HPDE6-E6E7 (cell line): ENCODE data around the gene URI1.
"Not testable (repeated sequence)": the region's sequence is repeated elsewhere in the genome, so short reads cannot be mapped to it uniquely, and the experiment has no call there.

Source experiments
- DNase-seq: peaks from one replicate; pipeline ENCODE4 v3.0.0; 2011; ENCODE audit warnings: missing footprints; ENCODE audit errors: extremely low spot score

URI1 gene

DNA sequence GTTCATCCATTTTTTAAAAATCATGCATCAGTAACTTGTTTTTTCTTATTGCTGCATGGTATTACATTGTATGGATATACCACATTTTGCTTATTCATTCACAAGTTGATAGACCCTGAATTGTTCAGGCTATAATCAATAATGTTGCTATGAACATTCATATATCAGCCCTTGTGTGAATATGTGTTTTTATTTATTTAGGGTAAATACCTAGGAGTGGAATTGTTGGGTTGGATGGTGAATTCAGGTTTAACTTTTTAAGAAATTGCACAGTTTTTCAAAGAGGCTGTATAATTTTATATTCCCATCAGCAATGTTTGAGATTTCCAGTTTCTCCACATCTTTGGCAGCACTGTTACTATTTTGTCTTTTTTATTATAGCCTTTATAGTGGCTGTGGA is 82.1 kb downstream of the URI1 start:
- DNase-seq, result no peak

DNA sequence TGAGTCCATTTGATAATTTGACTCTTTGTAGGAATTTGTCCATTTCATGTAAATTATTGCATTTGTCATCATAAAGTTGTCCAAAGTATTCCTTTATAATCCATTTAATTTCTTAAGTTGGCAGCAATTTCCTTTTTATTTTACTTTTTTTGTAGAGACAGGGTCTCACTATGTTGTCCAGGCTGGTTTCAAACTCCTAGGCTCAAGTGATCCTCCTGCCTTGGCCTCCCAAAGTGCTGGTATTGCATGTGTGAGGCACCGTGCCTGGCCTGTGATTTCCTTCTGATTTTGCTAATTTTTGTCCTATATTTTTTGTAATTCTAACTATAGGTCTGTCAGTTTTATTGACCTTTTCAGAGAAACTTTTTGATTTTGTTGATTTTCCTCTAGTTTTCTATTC is 84.9 kb downstream of the URI1 start:
- DNase-seq, result no peak

DNA sequence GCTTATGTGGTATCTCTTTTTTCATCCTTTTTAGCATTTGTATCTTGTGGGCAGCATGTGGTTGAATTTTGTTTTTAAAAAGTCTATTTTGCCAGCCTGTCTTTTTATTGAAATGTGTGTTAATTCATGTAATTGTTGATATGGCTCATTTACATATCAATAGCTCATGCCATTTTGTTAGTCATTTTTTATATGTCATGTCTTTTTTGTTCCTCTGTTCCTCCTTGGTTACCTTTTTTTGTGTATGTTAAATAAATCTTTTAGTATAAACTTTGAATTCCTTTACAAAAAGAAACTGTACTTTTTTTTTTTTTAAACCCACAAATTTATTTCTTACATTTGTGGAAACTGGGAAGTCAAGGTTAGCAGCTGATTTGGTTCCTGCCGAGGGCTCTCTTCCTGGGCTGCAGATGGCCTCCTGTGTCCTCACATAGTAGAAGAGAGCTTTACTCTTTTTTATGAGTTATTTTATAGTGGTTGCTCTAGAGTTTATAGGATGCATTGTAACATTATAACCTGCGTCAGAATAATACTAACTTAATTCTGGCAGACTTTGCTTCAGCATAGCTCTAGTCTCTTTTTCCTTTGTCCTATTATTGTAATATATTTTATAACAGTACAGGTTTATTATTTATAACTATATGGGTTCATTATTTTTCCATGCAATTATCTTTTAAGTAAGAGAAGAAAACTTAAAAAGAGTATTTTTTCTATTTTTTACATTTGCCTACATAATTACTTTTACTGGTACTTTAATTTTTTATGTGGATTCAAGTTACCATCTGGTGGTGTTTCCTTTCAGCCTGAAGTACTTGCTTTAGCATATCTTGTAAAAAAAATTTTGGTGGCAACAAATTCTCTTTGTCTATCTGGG is 86.3 kb downstream of the URI1 start:
- no peak for DNase-seq

DNA sequence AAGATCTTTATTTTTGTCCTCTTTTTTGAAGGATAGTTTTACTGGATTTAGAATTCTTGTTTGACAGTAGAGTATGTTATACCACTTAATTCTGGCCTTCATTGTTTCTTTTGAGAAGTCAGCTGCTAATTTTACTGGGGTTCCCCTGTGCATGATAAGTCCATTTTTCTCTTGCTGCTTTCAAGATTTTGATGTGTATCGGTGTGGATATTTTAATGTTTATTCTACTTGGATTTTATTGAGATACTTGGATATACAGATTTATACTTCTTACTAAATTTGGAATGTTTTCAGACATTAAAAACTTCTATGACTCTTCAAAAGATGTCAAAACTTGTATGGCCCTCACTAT is 86.9 kb downstream of the URI1 start:
- no peak for DNase-seq

DNA sequence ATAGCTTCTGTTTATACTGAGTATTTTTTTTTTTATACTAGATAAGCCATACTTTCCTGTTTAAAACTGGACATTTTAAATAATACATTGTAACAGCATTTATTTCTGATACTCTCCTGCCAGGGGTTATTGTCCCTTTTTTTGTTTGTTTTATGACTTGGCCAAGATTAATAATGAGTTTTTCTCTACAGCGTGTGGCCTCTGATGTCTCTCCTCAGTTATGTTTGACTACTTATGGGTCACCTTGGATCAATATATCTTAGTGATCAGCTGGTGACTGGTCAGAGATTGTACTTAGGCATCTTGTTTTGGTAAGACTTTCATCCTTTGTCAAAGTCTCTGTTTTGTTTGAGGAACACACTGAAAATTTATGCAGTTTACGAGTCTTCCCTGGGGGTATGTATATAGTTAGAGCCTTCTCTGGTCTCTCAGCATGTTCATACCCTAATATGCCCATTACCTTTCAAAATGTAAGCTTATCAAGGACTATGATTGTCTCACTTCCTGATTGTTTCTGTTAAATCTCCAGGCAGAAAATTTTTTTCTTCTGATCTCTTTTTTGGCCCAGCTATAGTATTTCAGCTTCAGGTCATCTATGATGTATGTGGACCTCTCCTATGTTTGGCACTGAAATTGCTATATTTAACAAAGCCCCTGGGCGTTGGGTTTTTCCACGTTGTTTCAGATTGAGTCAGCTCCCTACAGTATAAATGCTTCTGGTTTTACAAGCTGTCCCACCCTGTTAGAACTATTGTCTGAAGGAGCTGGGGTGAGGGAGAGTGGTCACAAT is 87.9 kb downstream of the URI1 start:
- peak; percentile 8 for DNase-seq

DNA sequence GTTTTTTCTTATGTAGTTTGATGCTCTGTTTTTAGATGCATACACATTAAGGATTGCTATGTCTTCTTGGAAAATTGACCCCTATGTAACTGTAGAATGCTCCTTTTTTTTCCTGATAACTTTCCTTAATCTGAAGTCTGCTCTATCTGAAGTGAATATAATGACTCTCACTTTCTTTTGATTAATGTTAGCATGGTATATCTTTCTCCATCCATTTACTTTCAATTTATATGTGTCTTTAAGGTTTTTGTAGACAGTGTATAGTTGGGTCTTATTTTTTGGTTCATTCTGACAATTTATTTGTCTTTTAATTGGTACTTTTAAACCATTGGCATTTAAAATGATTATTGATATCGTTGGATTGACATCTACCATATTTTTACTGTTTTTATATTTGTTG is 92.3 kb downstream of the URI1 start:
- no peak for DNase-seq

DNA sequence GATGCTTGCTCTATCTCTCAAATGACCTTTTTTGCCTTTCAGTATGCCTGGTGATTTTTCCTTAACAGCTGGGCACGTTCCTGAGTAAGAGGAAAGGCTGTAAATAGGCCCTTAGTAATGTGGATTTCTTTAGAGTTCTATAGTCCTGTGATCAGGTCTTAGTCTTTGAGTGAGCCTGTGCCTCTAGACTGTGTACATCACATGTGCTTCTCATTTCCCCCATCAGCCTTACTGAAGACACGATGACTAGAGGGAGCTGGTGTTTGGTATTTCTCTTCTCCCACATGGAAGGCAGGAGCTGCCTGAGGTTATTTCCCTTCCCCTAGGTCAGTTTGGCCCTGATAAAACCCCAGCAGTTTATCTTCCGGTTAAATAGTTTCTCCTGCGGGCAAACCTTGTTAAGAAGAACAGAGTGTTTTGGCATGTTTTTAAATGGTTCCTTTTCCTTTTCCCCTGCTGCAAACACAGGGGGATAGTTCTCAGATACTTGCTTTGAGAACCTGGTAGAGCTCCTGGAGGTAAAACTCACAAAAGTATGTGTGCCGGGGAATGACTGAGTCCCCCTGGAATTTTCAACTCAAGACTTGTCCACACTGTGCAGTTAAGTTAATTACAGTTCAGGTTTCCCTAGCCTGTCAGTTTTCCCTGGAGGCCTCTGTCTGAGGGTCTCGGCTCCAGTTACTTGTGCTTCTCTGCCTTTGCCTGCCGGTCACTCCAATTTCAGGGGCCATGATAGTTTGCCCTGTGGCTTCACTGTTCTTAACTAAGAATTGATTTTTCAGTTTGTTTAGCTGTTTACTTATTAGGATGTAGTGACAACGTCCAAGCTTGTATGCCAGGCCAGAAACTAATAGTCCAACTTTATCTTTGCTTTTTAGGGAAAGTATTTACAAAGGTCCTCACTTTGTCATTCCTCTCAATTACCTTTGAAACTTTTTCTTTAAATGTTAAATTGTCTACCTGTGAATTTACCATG is 94.4 kb downstream of the URI1 start:
- no peak for DNase-seq

DNA sequence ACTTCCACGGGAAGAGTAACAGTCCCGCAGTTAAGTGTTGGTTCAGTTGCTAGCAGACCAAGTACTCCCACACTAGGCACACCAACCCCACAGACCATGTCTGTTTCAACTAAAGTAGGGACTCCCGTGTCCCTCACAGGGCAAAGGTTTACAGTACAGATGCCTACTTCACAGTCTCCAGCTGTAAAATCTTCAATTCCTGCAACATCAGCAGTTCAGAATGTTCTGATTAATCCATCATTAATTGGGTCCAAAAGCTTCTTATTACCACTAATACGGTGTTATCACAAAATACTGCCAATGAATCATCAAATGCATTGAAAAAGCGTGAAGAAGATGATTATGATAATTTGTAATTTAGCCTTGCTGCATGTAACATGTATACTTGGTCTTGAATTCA is 95.8 kb downstream of the URI1 start:
- DNase-seq, result no peak

DNA sequence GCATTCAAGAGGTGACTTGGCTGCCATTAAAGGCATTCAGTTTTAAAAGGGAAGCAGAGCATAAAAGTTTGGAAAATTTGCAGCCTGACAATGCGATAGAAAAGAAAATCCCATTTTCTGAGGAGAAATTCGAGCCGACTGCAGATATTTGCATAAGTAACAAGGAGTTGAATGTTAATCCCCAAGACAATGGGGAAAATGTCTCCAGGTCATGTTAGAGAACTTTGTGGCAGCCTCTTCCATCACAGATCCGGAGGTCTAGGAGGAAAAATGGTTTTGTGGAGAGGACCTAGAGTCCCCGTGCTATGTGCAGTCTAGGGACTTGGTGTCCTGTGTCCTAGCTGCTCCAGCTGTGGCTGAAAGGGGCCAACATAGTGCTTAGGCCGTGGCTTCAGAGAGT is 99.9 kb downstream of the URI1 start:
- not testable (repeated sequence) for DNase-seq

DNA sequence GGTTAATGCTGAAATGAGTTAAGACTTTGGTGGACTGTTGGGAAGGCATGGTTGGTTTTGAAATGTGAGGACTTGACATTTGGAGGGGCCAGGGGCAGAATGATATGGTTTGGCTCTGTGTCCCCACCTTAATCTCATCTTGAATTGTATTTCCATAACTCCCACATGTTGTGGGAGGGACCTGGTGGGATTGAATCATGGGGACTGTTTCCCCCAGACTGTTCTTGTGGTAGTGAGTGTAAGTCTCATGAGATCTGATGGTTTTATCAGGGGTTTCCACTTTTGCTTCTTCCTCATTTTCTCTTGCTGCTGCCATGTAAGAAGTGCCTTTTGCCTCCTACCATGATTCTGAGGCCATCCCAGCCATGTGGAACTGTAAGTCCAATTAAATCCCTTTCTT is 101.0 kb downstream of the URI1 start:
- not testable (repeated sequence) for DNase-seq

DNA sequence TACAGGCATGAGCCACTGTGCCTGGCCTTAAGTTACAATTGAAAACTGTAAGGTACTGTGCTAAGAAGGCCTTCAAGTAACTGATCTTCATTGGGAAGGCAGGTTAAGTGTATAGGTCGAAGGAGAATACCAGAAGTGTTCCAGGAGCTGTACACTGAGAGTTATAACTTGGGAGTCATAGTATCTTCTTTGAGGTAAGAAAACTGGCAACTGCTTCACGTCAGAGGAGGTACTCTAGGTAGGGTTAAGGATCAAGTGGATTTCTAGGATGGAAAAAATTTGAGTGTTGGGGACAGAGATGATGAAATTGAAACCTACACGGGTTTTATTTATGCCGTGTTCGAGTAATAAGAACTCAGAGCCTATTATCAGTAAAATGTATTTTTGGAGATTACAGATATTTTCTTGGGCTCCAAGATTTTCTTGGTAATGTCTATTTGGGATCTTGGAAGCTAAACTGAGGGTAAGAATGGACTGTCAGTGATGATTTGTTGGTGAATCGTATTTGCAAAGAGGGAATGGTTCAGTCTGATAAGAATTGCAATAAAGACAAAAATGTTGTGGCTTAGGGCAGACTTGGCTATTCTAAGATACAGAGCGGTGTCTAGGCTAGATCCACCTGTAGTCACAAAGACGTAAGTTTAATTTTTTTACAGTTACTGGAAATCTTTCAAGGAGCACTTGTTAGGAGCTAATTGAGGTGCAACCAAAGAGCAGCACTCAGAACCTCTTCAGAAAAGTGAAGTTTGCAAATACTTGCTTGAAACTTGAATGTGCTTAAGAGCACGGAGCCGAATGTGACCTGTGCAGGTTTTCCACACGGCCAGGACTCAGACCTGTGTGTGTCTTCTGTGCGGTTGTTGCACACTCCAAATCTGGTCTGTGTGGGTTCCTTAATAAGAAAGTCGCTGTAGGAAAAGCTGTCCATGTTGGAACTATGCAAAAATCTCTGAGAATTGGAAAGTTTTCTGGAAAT is 102.5 kb downstream of the URI1 start:
- no peak for DNase-seq

DNA sequence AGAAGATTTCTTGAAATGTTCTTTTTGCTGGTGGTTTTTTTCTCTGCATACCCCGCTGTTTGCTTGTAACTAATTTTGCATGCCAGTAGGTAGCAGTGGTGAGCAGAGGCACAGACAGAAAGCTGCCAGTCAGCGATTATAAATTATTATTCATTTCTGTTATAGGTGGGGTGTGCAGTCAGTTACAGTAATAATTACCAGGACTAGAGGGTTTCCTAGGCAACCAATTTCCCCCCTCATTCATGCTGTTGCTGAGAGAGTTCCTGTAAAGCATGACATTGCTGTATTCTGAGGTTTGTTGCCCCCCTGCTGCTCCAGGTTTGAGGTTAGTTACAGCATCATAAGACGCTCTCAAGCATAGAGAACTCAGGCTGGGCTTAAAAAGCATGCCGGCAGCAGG is 104.5 kb downstream of the URI1 start:
- no peak for DNase-seq

DNA sequence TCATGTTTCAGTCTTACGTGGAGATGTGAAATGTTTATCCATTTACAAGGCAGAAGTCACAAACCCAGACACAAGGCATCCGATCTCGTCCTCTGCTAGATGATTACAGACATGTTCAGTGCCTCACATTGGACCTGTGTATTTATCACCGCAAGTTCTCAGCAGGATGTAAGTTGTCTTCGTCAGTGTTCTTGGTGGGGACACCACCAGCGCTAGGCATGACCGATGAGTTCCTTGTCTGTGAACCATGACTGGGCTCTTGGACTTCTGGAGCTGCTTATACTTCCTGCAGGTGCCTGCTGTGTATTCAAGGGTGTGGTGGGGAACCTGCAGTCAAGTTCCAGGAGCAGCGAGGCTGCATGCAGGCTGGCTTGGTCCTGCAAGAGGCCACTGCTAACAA is 105.4 kb downstream of the URI1 start:
- DNase-seq, result no peak

DNA sequence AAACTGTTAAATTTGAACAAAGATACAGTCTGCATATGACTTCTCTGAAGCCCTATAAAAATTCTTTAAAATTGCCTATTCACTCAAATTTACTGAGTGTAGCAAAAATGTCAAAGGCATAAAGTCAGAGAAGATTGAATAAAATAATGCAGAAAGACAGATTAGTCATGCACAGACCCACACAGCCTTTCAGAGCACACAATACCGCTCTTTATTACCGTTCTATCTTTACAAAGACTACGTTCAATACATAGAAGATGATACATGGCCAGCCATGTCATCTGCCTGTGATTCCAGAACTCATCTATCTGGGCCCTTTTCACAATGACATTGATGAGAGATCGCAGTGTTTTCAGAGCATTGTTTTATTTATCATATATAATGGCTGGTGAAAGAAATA is 107.2 kb downstream of the URI1 start:
- DNase-seq, result no peak

DNA sequence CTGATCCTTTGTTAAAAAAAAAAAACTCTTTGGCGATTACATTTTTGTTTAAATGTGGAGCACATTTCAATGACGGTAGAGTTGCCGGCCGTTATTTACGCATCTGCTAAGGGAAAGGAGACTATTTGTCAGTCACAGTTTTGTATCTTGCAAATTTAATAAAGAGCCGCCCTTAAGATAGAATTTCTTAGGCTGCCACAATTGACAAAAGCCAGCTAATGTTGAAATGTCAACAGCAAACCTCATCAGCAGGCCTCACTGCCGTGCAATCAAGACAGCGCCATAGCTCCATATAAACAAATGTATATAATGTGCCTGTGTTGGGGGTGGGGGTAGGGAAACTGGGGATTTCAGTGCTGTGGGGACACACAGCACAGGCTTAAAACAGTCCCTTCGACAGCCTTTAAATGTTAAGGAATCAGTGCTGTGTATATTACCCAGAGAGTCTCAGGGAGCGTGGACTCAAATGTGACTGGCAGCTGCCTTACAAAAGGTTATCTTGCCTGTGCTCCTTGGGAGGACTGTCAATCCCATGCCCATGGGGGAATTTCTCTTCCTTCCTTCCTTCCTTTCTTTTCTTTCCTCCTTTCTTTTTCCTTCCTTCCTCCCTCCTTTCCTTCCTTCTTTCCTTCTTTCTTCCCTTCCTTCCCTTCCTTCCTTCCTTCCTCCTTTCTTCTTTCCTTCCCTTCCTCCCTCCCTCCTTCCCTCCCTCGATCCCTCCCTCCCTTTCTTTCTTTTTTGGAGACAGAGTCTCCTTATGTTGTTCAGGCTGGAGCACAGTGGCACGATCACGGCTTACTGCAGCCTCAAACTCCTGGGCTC is 108.0 kb downstream of the URI1 start:
- DNase-seq, result no peak

DNA sequence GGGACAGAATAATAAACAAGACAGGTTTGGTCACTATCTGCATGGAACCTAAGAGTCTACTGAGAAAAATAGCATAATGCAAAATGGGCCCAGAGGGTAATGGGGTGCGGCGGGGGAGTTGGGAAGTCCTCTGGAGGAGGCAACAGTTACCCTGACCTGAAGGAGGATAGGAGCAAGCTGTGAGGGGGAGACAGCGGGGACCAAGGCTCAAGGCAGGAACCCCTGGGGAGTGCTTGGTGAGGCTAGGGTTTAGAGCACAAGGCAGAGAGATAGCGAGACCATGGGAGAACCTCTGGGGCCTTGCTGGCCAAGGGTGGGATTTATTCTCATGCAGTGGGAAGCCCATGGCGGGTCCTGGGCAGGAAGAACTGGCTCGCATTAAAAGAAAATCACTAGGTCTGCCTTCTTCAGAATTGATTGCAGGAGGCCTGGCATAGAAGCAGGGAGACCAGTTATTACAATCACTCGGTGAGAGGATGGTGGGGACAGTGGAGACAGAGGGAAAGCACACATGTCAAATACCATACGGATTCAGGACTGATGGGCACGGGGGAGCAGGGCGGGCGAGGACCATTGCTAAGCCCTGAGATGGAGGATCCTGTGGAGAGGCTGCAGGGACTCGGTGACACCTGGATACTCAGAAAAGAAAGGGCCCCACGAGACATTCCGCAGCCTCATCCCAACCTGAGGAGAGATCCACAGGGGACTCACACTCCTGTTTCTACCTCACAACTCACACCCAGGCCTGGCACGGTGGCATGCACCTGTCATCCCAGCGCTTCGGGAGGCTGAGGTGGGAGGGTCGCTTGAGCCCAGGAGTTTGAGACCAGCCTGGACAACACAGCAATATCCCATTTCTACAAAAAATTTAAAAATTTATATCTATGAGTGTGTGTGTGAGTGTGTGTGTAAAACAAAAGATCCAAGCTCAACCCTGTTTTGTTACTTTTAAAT is 110.4 kb downstream of the URI1 start:
- no peak for DNase-seq

DNA sequence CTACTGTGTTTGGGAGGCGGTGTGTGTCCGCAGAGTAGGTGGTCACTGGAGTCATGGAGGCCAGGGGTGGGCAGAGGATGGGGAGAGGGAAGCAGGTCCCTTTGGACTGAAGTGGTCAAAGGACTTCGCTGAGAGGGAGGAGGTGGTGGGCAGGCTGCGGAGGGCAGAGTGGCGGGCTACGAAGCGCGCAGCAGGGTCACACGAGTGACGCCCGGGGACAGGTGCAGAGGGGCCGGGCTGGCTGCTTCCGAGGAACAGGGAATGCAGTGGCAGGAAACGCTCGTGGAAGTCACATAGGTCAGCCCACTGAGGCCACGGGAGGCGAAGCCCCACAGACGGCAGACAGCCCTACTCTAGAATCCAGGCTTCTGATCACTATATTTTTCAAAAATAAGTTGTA is 111.5 kb downstream of the URI1 start:
- no peak for DNase-seq

DNA sequence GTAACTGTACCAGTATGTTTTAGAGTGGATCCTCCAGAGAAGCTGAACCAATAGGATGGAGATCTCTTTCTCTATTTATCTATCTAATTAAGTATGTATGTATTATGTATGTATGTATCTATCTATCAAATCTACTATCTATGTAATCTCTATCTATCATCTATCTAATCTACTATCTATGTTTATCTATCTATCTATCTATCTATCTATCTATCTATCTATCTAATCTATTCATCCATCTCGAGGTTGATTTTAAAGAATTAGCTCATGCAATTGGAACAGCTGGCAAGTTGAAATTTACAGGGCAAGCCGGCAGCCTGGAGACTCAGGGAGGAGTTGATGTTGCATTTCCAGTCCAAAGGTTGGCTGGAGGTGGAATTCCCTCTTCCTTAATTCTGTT is 112.2 kb downstream of the URI1 start:
- no peak for DNase-seq

DNA sequence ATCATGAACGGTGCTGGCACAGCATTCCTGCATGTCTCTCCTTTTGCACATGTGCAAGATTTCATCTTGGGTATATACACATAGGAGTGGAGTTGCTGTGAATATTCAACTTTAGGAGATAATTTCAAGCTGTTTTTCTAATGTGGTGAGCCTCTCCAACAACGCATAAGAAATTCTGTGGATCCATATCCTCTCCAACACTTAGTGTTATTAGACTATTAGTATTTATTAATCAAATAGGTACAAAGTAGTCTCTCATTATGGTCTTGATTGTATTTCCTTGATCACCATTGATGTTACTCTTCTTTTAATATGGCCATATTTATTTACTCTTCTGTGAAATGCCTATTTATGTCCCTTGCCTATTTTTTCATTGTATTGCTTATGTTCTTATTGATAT is 114.5 kb downstream of the URI1 start:
- no peak for DNase-seq
